Stimulated activated naive CD8-positive, alpha-beta T cell treated with anti-CD3 and anti-CD28 coated beads, Interleukin-15, Interleukin-2, amounts not matched to agents 100 ng/mL and 50 ng/mL, for 24 hours (primary cell): ENCODE measurements around the gene ZBTB33.

Source experiments
- H3K27ac Mint-ChIP-seq: one replicate; pipeline ENCODE4 v1.8.0; 2021; ENCODE audit warnings: mild to moderate bottlenecking, mixed read lengths
- H3K27me3 Mint-ChIP-seq: one replicate; pipeline ENCODE4 v1.8.0; 2021; ENCODE audit warnings: mixed read lengths
- H3K36me3 Mint-ChIP-seq: one replicate; pipeline ENCODE4 v1.8.0; 2021; ENCODE audit warnings: low read depth, mixed read lengths
- H3K4me1 Mint-ChIP-seq: one replicate; pipeline ENCODE4 v1.8.0; 2021; ENCODE audit warnings: low read depth, mixed read lengths
- H3K4me3 Mint-ChIP-seq: one replicate; pipeline ENCODE4 v1.8.0; 2021; ENCODE audit warnings: mild to moderate bottlenecking, mixed read lengths
- H3K9me3 Mint-ChIP-seq: one replicate; pipeline ENCODE4 v1.8.0; 2021; ENCODE audit warnings: mixed read lengths

The ZBTB33 gene, protein sequence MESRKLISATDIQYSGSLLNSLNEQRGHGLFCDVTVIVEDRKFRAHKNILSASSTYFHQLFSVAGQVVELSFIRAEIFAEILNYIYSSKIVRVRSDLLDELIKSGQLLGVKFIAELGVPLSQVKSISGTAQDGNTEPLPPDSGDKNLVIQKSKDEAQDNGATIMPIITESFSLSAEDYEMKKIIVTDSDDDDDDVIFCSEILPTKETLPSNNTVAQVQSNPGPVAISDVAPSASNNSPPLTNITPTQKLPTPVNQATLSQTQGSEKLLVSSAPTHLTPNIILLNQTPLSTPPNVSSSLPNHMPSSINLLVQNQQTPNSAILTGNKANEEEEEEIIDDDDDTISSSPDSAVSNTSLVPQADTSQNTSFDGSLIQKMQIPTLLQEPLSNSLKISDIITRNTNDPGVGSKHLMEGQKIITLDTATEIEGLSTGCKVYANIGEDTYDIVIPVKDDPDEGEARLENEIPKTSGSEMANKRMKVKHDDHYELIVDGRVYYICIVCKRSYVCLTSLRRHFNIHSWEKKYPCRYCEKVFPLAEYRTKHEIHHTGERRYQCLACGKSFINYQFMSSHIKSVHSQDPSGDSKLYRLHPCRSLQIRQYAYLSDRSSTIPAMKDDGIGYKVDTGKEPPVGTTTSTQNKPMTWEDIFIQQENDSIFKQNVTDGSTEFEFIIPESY

DNA sequence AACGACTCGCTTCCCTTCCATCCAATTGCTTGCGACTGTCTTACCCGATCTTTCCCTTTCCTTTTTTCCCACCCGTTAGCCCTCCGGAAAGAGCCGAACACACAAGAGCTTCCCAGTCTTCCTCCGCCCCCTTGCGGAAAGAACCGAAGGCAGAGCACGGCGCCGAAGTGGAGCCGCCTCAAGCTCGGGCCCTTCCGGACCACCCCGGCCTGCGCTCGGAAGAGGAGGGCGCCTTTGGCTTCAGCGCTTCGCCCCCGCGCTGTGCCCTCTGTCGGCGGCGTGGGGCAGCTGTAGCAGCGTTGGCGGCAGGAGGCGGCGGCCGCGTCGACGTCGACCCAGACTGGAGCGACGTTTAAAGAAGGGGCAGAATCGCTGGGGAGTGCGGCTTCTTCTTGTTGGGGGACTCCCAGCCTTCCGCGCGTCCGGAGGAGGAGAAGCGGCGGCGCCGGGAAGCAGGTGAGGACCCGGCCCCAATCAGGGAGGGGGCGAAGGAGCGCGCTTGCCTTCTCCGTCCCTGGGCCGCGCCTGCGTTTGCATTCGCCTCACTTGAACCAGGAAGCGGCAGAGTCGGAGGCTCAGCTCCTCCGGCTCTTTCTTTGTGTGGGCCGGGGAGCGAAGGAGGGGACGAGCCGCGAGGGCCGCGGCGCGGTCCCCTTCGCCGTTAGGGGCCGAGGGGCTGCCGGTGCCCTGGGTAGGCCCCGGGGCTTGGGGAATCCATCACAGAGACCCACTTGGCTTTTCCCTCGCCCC lies at the start of gene ZBTB33:
Gene ZBTB33 (plus strand): TSS at position 291 of the 750 bp plus-strand sequence. CDS start 2,604 bp downstream, outside the sequence.
- H3K27ac Mint-ChIP-seq, result peak within 1 kb of the TSS; percentile 93
- H3K27me3 Mint-ChIP-seq, result peaks cover 4% of the 10 kb centered on the region
- H3K36me3 Mint-ChIP-seq, result peaks cover 32% of the 10 kb centered on the region
- peak within 1 kb of the TSS; percentile 94 for H3K4me3 Mint-ChIP-seq
- no peaks in the 10 kb centered on the region for H3K9me3 Mint-ChIP-seq
- H3K4me1 Mint-ChIP-seq, result peaks cover 22% of the 10 kb centered on the region

DNA sequence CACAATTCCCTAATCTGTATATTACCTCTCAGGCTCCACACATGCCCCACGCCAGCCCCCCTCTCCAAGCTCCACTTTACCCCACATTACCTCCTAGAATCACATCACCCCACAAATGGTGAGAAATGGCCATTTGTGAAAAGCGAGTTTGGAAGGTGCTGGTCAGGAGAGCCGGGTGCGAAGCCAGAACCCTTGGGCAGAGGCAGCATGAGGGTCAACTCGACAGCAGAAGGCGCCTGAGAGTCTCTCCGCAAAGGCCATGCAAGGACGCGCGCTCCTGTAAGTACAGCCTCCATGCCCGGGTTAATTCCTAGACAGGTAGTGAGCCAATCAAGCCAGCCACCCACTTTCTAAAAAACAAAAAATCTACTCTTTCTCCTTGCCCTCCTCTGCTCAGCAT lies 49.8 kb upstream of the ZBTB33 start:
- no peaks in the 10 kb centered on the region for H3K4me1 Mint-ChIP-seq
- H3K27ac Mint-ChIP-seq, result no peak overlapping the region
- H3K36me3 Mint-ChIP-seq, result no peaks in the 10 kb centered on the region
- H3K4me3 Mint-ChIP-seq, result no peak overlapping the region
- H3K27me3 Mint-ChIP-seq, result no peaks in the 10 kb centered on the region
- no peaks in the 10 kb centered on the region for H3K9me3 Mint-ChIP-seq

DNA sequence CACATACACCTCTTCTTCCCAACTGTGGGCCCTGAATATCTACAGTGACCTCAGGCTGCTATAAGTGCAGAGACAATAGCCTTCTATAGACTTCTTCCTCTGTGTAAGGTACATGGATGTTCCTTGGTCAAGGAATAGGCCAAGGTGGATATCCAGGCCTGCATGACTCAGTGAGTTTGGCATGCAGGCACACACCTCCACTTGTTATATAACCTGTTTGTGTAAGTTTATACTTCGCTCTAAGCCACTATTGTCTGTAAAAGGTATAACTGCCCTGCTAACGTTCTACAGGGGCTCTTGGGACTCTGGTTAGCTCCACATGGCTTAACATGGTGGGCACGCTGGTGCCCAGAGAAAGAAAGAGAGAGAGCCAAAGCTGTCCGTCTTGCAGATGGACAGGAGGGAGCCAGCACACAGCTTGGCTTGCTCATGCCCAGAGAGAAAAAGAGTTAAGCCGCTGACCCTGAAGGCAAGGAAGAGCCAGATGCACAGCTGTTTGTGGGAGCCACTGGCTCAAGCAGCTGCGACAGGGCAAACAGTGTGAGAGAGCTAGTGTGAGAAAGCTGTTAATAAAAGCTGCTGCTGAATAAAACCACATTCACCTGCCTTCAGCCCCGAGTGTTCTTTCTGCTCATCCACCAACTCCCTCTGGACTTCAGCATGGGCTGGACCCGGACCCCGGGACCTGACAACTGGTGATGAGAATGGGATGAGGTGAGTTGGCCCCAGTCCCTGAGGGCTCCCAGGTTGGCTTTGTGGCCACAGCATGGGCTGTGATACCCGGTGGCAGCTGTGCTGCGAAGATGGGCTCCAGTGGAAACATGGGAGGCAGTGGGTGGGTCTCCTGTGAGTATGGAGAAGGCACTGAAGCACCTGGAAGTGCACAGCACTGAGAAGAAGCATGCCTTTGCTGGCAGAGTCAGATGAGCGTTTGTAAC lies 44.5 kb upstream of the ZBTB33 start:
- H3K27me3 Mint-ChIP-seq, result no peaks in the 10 kb centered on the region
- H3K9me3 Mint-ChIP-seq, result no peaks in the 10 kb centered on the region
- H3K4me1 Mint-ChIP-seq, result no peaks in the 10 kb centered on the region
- H3K4me3 Mint-ChIP-seq, result no peak overlapping the region
- H3K36me3 Mint-ChIP-seq, result no peaks in the 10 kb centered on the region
- no peak overlapping the region for H3K27ac Mint-ChIP-seq

DNA sequence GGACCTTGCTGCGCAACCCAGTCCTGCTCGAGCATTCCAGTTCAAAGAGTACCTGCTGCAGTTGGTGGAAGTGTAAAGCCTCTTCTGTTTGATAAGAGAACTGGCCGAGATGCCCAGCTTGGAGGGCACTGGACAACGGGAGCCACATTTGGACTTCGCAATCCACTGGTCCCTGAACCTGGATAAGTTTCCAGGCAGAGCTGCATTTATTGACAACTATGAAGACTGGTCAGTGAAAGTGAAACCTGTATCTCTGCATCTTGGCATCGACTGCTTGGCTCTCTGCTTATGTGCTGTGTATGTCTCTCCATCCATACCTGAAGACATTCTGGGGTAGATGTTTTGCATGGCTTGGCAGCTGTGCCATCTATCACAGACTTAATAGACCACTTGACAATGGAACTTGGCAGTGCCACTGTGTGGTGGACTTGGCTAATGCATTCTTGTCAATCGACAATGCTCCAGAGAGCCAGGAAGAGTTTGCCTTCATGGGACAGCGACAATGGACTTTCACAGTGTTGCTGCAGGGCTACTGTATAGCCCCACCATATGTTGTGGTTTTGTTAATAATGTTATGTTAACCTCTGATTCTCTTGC lies 43.5 kb upstream of the ZBTB33 start:
- H3K27ac Mint-ChIP-seq, result no peak overlapping the region
- H3K27me3 Mint-ChIP-seq, result no peaks in the 10 kb centered on the region
- no peaks in the 10 kb centered on the region for H3K9me3 Mint-ChIP-seq
- H3K36me3 Mint-ChIP-seq, result no peaks in the 10 kb centered on the region
- H3K4me1 Mint-ChIP-seq, result no peaks in the 10 kb centered on the region
- no peak overlapping the region for H3K4me3 Mint-ChIP-seq

DNA sequence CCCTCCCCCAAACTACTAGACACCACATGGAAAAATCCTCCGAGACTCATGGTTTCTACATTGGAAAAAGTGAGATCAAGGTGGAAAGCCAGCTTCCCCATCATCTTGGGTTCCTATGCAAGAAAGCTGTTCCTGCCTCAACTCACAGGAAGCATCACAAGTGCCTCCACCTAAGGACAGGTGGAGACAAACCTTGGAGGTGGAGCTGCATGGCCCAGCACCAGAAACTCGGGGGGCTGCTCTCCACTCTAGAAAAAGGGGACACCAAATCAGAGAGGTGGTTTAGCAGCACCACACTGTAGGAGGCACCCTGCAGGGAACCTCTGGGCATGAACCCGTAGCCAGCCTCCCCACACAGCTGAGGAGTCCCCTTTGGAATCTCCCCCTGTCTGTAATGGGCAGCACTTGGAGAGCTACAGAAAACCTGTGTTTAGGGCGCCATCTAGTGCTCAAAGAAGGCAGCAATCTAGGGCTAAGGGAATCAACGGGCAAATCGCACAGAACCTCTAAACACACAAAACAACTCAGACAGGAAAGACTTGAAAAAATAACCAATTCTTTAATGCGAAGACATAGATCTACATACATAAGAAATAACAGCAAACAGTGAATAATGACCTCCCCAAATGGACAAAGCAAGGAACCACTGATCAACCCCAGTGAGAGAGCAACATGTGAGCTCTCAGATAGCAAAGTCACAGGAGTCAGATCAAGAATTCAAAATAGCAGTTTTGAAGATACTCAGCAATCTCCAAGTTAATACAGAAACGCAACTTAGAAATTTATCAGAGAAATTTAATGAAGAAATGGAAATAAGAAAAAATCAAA lies 37.0 kb upstream of the ZBTB33 start:
- H3K27me3 Mint-ChIP-seq, result no peaks in the 10 kb centered on the region
- no peak overlapping the region for H3K27ac Mint-ChIP-seq
- no peak overlapping the region for H3K4me3 Mint-ChIP-seq

DNA sequence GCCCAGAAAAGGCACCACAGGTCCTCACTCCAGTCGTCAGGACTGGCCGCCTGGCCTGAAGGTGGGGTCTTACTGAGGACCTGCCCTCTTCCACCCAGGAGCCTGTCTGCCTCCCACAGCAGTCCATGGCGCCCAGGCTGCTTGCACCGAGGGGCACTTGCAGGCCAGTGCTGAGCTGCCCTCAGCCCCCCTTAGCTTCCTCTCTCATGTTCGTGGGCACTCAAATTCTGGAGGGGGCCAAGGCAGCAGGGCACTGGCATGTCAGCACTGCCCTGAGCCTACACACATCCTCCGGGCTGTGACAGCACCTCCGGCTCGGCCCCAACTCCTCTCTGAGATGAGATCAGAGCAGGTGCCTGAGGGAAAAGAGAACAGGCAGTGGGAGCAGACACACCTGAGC lies 27.2 kb upstream of the ZBTB33 start:
- Mint-ChIP-seq H3K27me3 (no peaks in the 10 kb centered on the region), H3K4me3 (no peak overlapping the region), H3K36me3 (no peaks in the 10 kb centered on the region), H3K27ac (no peak overlapping the region), H3K4me1 (peaks cover 3% of the 10 kb centered on the region), H3K9me3 (no peaks in the 10 kb centered on the region)

More for the DNA sequence above, 37.0 kb upstream of the ZBTB33 start:
- peaks cover 10% of the 10 kb centered on the region for H3K4me1 Mint-ChIP-seq
- no peaks in the 10 kb centered on the region for H3K36me3 Mint-ChIP-seq
- no peaks in the 10 kb centered on the region for H3K9me3 Mint-ChIP-seq

DNA sequence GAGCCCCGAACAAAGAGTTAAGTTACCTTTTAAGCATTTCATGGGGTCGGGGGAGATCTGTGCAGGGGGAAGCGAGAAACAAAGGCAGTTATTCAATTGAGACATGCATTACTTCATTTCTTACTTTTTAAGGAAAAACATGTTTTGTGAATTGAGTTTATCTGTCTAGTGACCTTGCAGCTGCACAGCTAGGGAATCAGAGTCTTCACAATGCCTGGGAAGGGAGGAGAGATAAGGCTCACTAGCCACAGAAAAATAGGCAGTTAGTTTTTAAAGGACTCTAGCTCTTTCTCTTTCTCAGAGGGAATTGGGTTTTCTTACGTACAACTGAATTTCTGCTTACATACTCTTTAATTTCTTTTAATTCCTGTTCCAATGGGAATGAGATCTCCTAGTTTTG lies 26.2 kb upstream of the ZBTB33 start:
- H3K36me3 Mint-ChIP-seq, result peaks cover 5% of the 10 kb centered on the region

DNA sequence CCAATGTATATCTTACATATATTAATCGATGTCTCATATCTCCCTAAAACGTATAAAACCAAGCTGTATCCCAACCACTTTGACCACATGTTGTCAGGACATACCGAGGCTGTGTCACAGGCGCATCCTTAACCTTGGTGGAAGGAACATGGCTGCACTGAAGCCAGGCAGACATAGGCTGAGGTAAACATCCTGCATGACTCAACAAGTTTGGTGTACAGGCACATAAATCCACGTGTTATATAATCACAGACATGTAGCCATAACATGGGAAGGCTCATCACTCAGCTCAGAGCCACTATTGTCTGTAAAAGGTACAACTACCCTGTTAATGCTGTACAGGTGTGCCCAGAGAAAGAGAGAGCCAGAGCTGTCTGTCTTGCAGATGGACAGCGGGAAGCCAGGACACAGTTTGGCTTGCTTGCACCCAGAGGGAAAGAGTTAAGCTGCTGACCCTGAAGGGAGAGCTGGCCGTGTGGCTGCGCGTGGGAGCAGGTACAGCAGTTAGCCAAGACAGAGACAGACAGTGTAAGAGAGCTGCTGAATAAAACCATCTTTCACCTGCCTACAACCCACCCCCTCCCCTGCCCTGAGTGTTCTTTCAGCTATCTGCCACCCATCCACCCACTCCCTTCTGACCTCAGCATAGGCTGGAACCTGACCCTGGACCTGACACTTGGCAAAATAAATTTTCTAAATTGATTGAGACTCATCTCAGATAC lies 22.3 kb upstream of the ZBTB33 start:
- H3K27ac Mint-ChIP-seq, result no peak overlapping the region
- peaks cover 3% of the 10 kb centered on the region for H3K4me1 Mint-ChIP-seq
- no peaks in the 10 kb centered on the region for H3K27me3 Mint-ChIP-seq
- peaks cover 6% of the 10 kb centered on the region for H3K36me3 Mint-ChIP-seq
- H3K4me3 Mint-ChIP-seq, result no peak overlapping the region
- H3K9me3 Mint-ChIP-seq, result no peaks in the 10 kb centered on the region

More for the DNA sequence above, 26.2 kb upstream of the ZBTB33 start:
- Mint-ChIP-seq H3K27me3 (no peaks in the 10 kb centered on the region), H3K4me1 (peaks cover 3% of the 10 kb centered on the region), H3K9me3 (no peaks in the 10 kb centered on the region), H3K27ac (no peak overlapping the region), H3K4me3 (no peak overlapping the region)

DNA sequence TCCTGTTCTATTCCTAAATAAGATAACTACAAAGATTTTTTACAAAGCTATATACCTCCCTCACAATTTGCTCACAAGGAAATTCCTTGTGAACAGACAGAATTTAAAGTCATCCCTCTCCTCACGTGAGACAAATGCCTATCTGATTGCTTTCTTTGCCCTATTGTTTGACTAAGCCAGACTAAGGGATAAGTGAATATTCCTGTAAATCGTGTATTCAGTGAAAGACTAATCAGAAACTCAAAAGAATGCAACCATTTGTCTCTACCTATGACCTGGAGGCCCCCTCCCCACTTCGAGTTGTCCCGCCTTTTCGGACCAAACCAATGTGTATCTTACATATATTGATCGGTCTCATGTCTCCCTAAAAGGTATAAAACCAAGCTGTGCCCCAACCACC lies 15.3 kb upstream of the ZBTB33 start:
- peaks cover 9% of the 10 kb centered on the region for H3K36me3 Mint-ChIP-seq
- no peaks in the 10 kb centered on the region for H3K4me1 Mint-ChIP-seq
- no peaks in the 10 kb centered on the region for H3K9me3 Mint-ChIP-seq
- no peaks in the 10 kb centered on the region for H3K27me3 Mint-ChIP-seq
- no peak overlapping the region for H3K27ac Mint-ChIP-seq
- no peak overlapping the region for H3K4me3 Mint-ChIP-seq

DNA sequence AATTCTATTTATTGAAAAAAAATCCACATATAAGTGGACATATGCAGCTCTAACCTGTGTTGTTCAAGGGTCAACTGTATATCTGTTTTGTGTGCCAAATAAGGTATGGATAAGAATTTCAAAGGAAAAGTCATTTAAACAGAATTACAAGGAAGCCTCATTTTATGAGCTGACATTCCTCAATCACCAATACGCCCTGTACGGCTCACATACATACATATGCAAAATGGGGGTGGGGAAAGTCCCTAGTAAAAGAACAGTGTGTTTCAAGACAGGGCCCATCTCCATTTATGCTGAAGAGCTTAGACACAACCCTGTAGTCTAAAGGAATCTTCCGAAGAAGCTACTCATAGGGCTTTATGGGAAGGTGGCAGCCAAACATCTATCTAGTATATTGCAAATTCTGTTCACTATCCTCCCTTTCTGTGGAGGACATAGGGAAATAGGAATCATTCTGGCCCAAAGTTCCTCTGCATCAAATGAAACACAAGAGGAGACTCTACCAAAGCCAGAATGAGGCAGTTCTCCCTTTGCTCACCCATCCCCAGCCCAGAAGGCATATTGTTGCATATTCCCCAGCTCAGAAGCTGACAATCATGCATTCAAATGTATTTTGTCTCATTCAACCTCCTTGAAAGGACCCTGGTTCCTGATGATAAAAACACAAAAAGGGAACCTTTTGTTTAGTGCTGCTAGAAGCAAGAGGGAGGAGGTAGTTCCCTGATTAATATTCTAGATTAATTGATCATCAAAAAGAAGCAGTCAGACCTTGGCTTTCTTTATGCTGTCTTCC lies 13.7 kb upstream of the ZBTB33 start:
- Mint-ChIP-seq H3K9me3 (no peaks in the 10 kb centered on the region), H3K4me3 (no peak overlapping the region), H3K27ac (no peak overlapping the region), H3K27me3 (no peaks in the 10 kb centered on the region), H3K4me1 (peaks cover 3% of the 10 kb centered on the region), H3K36me3 (peaks cover 9% of the 10 kb centered on the region)

DNA sequence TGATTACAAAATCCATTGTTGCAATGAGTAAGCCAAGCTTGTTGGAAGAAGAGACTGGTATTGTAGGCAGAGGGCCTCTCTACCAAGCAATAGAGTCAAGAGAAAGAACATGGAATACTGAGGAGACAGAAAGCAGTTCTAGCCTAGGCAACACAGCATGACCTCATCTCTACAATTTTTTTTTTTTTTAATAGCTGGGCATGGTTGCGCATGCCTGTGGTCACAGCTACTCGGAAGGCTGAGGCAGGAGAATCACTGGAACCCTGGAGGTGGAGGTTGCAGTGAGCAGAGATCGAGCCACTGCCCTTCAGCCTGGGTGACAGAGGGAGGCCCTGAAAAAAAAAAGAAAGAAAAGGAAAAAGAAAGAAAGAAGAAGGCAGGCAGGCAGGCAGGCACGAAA lies 11.7 kb upstream of the ZBTB33 start:
- Mint-ChIP-seq H3K9me3 (no peaks in the 10 kb centered on the region), H3K4me3 (no peak overlapping the region), H3K36me3 (peaks cover 9% of the 10 kb centered on the region), H3K27me3 (no peaks in the 10 kb centered on the region), H3K27ac (no peak overlapping the region), H3K4me1 (peaks cover 11% of the 10 kb centered on the region)

DNA sequence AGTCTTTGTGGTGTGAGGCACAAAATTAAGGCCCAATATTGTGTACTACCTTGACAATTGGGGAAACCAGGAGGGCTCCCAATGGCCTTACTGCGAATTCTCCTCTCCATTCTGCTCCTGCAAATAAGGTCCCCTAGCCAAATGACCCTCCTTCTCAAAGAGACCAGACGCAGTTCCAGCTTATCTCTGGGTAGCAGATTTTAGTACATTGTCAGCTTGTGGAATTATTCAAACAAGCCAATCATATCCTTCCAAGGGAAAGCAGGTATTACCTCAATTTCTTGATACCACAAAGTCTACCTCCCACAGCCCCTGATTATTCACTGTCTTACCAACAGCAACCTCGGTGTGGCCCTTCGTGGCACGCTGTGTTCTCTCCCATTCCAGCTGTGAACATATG lies 7.8 kb upstream of the ZBTB33 start:
- peaks cover 4% of the 10 kb centered on the region for H3K27me3 Mint-ChIP-seq
- peaks cover 9% of the 10 kb centered on the region for H3K36me3 Mint-ChIP-seq
- no peak overlapping the region for H3K4me3 Mint-ChIP-seq
- no peak overlapping the region for H3K27ac Mint-ChIP-seq
- no peaks in the 10 kb centered on the region for H3K9me3 Mint-ChIP-seq
- peaks cover 15% of the 10 kb centered on the region for H3K4me1 Mint-ChIP-seq
